Renal pelvis (tissue), 3 donors: ENCODE measurements around the gene PMPCA. TPM values are rescaled to one million over a fixed set of nuclear protein-coding genes. Genes with fewer than 3 reads are reported as not detected.

Source experiments
- polyA plus RNA-seq, 3 donors: library from polyadenylated mRNA; unstranded; fragments of 120-200 nt; gene quantifications; one replicate each; pipeline ENCODE4 v1.2.1, GENCODE V29; 2013; ENCODE audit not compliant: insufficient read length in 3 of 3

PMPCA gene
- polyA plus RNA-seq, 3 donors: 57.9 to 76.6 (median 60.2) TPM

Other genes starting within 250 kb of the PMPCA start
- not detected for gene LHX3, start 205.5 kb upstream of the PMPCA start, polyA plus RNA-seq
- gene QSOX2, start 164.8 kb upstream of the PMPCA start, polyA plus RNA-seq: 10 to 100 TPM; 17.4 to 19.2 (median 18.8) TPM
- 1 to 10 TPM; 2.7 to 4.6 (median 3.6) TPM for gene CCDC187, start 106.6 kb upstream of the PMPCA start, polyA plus RNA-seq
- 10 to 100 TPM; 41.2 to 59.6 (median 46.7) TPM for gene GPSM1, start 83.1 kb upstream of the PMPCA start, polyA plus RNA-seq
- 10 to 100 TPM in 2 of 3 donors, 1 to 10 TPM in 1; 5.9 to 21.2 (median 17.2) TPM for gene DNLZ, start 46.9 kb upstream of the PMPCA start, polyA plus RNA-seq
- 1 to 10 TPM; 1.9 to 2.8 (median 2.1) TPM for gene CARD9, start 37.0 kb upstream of the PMPCA start, polyA plus RNA-seq
- gene SNAPC4, start 10.5 kb upstream of the PMPCA start, polyA plus RNA-seq: 10 to 100 TPM; 12.4 to 15.1 (median 13.7) TPM
- gene ENTR1, start within 50 bp of the PMPCA start, polyA plus RNA-seq: 10 to 100 TPM; 45.2 to 55.1 (median 54.5) TPM
- gene INPP5E, start 29.2 kb downstream of the PMPCA start, polyA plus RNA-seq: 10 to 100 TPM; 15.6 to 18.5 (median 17.7) TPM
- gene SEC16A, start 72.4 kb downstream of the PMPCA start, polyA plus RNA-seq: 10 to 100 TPM; 64.6 to 70.4 (median 68.1) TPM
- 10 to 100 TPM; 36.9 to 41.8 (median 40.9) TPM for gene NOTCH1, start 135.4 kb downstream of the PMPCA start, polyA plus RNA-seq